GM19467 (cell line): Measurements from ENCODE around the gene MEIOB.
"Not testable (repeated sequence)": the region's sequence is repeated elsewhere in the genome, so short reads cannot be mapped to it uniquely, and the experiment has no call there.

Experiments
- ATAC-seq: cut with Tn5 transposase; IDR thresholded peaks from one replicate; pipeline ENCODE4 v1.9.1; 2021; ENCODE audit warnings: mild to moderate bottlenecking, moderate library complexity; ENCODE audit not compliant: unreplicated experiment

The MEIOB gene

GRCh38 chr16:1878256-1878655, 6.3 kb upstream of the MEIOB start:
- ATAC-seq = no peak

GRCh38 chr16:1877804-1878203, 5.8 kb upstream of the MEIOB start:
- no peak for ATAC-seq

- ATAC-seq = no peak
These were observed 5.1 kb upstream of the MEIOB start for GRCh38 chr16:1877089-1877488.

- ATAC-seq = no peak
These were observed 4.5 kb upstream of the MEIOB start for GRCh38 chr16:1876468-1876867.

DNA sequence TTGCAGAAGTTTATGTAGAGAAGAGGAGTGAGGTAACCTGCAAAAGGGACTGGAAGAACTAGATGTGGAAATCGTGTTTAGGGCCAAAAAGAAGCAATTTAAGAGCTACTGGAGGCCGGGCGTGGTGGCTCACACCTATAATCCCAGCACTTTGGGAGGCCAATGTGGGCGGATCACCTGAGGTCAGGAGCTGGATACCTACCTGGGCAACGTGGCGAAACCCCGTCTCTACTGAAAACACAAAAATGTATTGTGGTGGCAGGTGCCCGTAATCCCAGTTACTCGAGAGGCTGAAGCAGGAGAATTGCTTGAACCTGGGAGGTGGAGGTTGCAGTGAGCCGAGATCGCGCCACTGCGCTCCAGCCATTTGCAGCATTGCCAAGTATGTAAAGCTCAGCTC, 4.1 kb upstream of the MEIOB start:
- ATAC-seq = not testable (repeated sequence)

GRCh38 chr16:1874854-1875253, 2.9 kb upstream of the MEIOB start:
- no peak for ATAC-seq

GRCh38 chr16:1870365-1871082, 1.4 kb downstream of the MEIOB start:
- ATAC-seq = no peak

DNA sequence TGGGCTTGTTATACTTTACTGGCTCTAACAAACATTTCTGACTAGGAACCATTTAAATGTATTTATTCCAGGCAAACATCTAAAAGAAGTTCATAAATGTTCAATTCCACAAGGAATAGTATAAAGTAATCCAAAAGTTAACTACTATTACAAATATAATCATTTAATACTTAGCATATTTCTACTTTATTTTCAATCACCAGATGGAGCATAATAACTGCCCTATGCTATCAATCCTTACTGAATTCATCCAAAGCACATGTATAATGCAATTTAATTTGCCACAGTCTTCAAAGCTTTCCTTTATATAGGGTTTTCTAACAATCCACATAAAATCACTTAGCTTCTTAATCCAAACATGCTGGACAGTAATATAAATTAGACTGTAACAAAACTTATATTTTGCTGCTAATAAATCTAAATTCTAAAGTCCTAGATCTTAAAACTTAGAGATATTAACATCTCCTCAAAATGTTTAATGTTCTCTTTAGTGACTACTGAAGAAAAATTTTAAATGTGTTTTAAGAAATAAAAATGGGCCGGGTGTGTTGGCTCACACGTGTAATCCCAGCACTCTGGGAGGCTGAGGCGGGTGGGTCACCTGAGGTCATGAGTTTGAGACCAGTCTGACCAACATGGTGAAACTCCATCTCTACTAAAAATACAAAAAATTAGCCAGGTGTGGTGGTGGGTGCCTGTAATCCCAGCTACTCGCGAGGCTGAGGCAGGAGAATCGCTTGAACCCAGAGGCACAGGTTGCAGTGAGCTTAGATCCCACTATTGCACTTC, 5.9 kb downstream of the MEIOB start:
- no peak for ATAC-seq

- no peak for ATAC-seq
These were observed 8.1 kb downstream of the MEIOB start for GRCh38 chr16:1863681-1864460.

DNA sequence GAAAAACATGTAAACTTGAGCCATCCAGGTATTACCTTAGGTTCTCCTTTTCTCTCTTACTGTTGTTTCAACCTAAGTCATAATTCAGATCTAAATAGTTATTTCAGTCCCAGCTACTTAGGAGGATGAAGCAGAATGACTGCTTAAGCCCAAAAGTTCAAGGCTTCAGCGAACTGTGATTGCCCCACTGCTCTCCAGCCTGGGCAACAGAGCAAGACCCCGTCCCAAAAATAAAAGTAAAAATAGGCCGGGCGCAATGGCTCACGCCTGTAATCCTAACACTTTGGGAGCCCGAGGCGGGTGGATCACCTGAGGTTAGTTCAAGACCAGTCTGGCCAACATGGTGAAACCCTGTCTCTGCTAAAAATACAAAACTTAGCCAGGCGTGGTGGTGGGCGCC, 9.6 kb downstream of the MEIOB start:
- no peak for ATAC-seq

- no peak for ATAC-seq
These were observed 10.2 kb downstream of the MEIOB start for GRCh38 chr16:1861730-1862129.

DNA sequence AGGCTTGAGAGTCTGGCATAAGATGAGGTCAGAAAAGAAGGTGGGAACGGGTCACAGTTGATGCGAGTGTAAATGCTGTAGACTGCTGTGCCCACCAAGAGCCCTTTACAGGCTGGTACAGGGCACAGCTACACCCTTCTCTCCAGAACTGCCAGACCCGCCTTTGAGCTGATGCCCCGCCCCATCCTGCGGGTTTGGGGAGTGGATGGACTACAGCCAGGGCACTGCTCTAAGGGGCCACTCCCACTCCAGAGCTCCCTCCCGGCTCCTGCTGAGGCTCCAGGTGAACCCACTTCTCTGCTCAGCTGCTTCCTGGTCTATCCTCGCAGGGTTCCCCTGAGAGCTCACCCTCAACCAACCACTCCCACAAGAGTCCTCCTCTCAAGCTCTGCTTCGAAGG, 12.3 kb downstream of the MEIOB start:
- no peak for ATAC-seq

- no peak for ATAC-seq
These were observed 13.6 kb downstream of the MEIOB start for GRCh38 chr16:1858189-1858865.

GRCh38 chr16:1857433-1858097, 14.4 kb downstream of the MEIOB start:
- no peak for ATAC-seq

- ATAC-seq = no peak
These were observed 20.2 kb downstream of the MEIOB start for GRCh38 chr16:1851793-1852192.

DNA sequence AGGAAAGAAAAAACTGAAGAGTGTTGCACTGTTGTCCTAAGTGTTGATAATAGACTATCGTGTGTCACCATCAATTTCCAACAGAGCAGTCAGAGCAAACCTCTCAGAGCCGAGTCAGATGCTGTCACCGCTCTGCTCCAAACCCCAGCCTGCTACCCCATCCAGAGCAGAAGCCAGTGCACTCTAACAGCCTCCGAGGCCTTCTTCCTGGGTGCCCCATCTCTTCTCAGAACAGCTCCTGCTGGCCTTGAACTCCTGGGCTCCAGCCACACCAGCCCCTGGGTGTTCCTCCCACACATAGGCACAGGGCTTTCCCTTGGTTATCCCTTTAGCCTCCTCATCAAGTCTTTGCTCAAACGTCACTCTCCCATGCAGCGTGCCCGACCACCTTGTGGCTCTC, 21.0 kb downstream of the MEIOB start:
- no peak for ATAC-seq

GRCh38 chr16:1846416-1846815, 25.5 kb downstream of the MEIOB start:
- no peak for ATAC-seq

GRCh38 chr16:1845985-1846384, 26.0 kb downstream of the MEIOB start:
- ATAC-seq = no peak

DNA sequence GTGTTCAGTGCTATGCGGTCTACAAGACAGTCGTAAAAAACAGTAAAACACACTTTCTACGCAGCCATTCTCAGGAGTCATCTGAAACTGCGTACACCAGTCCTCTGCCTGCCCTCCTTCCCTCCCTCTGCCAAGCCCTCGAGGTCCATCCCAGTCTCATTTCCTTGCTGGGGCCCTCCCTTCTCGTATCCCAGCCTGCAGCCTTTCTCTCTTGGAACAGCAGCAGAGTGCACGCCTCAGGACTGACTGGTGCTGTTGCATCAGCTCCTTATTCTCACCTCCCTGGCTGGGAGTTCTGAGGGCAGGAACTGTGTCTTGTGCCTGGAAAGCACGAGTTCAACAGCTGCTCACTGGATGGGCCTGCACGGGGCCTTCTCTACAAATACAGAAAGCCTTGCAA, 32.4 kb downstream of the MEIOB start:
- no peak for ATAC-seq

GRCh38 chr16:1834096-1834495, 37.9 kb downstream of the MEIOB start:
- no peak for ATAC-seq
